ENCODE data around the gene SHANK1.
"Not testable (repeated sequence)": the region's sequence is repeated elsewhere in the genome, so short reads cannot be mapped to it uniquely, and the experiment has no call there.

SHANK1 gene

GRCh38 chr19:50628146-50628545, 91.5 kb downstream of the SHANK1 start:
- DNase-seq: no peak

- DNase-seq: no peak
Measured at GRCh38 chr19:50626795-50627194, 92.8 kb downstream of the SHANK1 start.

- DNase-seq: no peak
Measured at GRCh38 chr19:50626011-50626410, 93.6 kb downstream of the SHANK1 start.

GRCh38 chr19:50624949-50625600, 94.5 kb downstream of the SHANK1 start:
- no peak for DNase-seq

- DNase-seq: not testable (repeated sequence)
Measured at GRCh38 chr19:50620394-50620906, 99.2 kb downstream of the SHANK1 start.

- not testable (repeated sequence) for DNase-seq
Measured at GRCh38 chr19:50619184-50619583, 100.4 kb downstream of the SHANK1 start.

GRCh38 chr19:50618379-50618778, 101.2 kb downstream of the SHANK1 start:
- not testable (repeated sequence) for DNase-seq

- DNase-seq: not testable (repeated sequence)
Measured at GRCh38 chr19:50612504-50613404, 106.8 kb downstream of the SHANK1 start.
